RKO (cell line): Measurements from ENCODE around the gene NUDT15.
"Not testable (repeated sequence)": the region's sequence is repeated elsewhere in the genome, so short reads cannot be mapped to it uniquely, and the experiment has no call there.

ENCODE experiments used
- DNase-seq: peaks from one replicate; pipeline ENCODE4 v3.0.0-alpha.2; 2016; ENCODE audit warnings: low spot score

NUDT15 gene

GRCh38 chr13:48037346-48038173 lies at the start of gene NUDT15:
TSS of gene NUDT15 (plus strand) at chr13:48037726. CDS start at chr13:48037747, 21 bp downstream.
- peak; percentile 95 for DNase-seq

GRCh38 chr13:47990427-47990826 lies 47.1 kb upstream of the NUDT15 start:
- DNase-seq, result no peak

GRCh38 chr13:47990920-47991466 lies 46.5 kb upstream of the NUDT15 start:
- DNase-seq, result no peak

GRCh38 chr13:47991859-47992258 lies 45.7 kb upstream of the NUDT15 start:
- no peak for DNase-seq

- DNase-seq, result no peak
Observed at GRCh38 chr13:47997384-47997783, 40.1 kb upstream of the NUDT15 start.

- peak; percentile 5 for DNase-seq
Observed at GRCh38 chr13:47999973-48000372, 37.6 kb upstream of the NUDT15 start.

- DNase-seq, result peak; percentile 31
Observed at GRCh38 chr13:48000559-48001113, 36.9 kb upstream of the NUDT15 start.

- DNase-seq, result peak; percentile 93
Observed at GRCh38 chr13:48001114-48001881, 36.2 kb upstream of the NUDT15 start, which contains the start of gene SUCLA2. TSS of gene SUCLA2 (minus strand) at chr13:48001273. CDS start at chr13:48001269, 4 bp downstream.

- not testable (repeated sequence) for DNase-seq
Observed at GRCh38 chr13:48001999-48002398, 35.5 kb upstream of the NUDT15 start.

- no peak for DNase-seq
Observed at GRCh38 chr13:48004201-48004600, 33.3 kb upstream of the NUDT15 start.

GRCh38 chr13:48006396-48006795 lies 31.1 kb upstream of the NUDT15 start:
- no peak for DNase-seq

GRCh38 chr13:48009284-48009683 lies 28.2 kb upstream of the NUDT15 start:
- DNase-seq, result no peak

- DNase-seq, result no peak
Observed at GRCh38 chr13:48010698-48011097, 26.8 kb upstream of the NUDT15 start.

- DNase-seq, result no peak
Observed at GRCh38 chr13:48012668-48013067, 24.9 kb upstream of the NUDT15 start.

- DNase-seq, result no peak
Observed at GRCh38 chr13:48014359-48014758, 23.2 kb upstream of the NUDT15 start.

GRCh38 chr13:48018637-48019036 lies 18.9 kb upstream of the NUDT15 start:
- DNase-seq, result no peak

- no peak for DNase-seq
Observed at GRCh38 chr13:48019796-48020195, 17.7 kb upstream of the NUDT15 start.

- DNase-seq, result no peak
Observed at GRCh38 chr13:48028066-48028465, 9.5 kb upstream of the NUDT15 start.

GRCh38 chr13:48029859-48030258 lies 7.7 kb upstream of the NUDT15 start:
- no peak for DNase-seq

GRCh38 chr13:48038761-48039160 lies 1.2 kb downstream of the NUDT15 start:
- peak; percentile 18 for DNase-seq

- DNase-seq, result no peak
Observed at GRCh38 chr13:48040049-48040448, 2.5 kb downstream of the NUDT15 start.

GRCh38 chr13:48040896-48041295 lies 3.4 kb downstream of the NUDT15 start:
- DNase-seq, result no peak
